Anterior cingulate cortex (tissue), 58 donors: ENCODE measurements around the gene OR9A2.
A peak's percentile ranks its signal among the peaks of the same experiment; 100 is the strongest.

Source experiments
- DNase-seq, 58 donors: peaks; one replicate each; lab custom pipeline; 2025; lab: John Stamatoyannopoulos, UW

The OR9A2 gene

GRCh38 chr7:143023047-143023446 is 3.9 kb downstream of the OR9A2 start:
- DNase-seq = no peak

GRCh38 chr7:143018931-143019330 is 8.0 kb downstream of the OR9A2 start:
- DNase-seq = no peak

- no peak for DNase-seq
Measured at GRCh38 chr7:143016996-143017395, 9.9 kb downstream of the OR9A2 start.

- DNase-seq = no peak
Measured at GRCh38 chr7:143015926-143016490, 10.9 kb downstream of the OR9A2 start.

DNA sequence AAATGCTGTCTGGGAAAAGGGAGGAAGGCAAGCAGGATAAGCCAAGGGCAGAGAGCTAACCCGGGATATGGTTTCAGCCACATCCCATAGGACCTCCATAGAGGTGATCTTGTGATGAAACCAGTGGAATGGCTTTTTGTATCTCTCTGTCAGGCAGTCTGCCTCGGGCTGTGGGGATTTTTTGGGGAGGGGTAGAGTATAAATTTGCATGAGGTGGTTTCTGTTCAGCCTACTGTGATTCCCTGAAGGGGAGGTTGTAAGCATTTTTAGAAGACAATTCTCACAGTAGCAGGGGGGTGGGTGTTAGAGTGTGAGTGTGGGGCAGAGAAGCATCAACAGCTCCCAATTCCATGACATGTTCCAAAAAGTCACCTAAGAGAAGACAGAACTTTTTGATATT is 11.8 kb downstream of the OR9A2 start:
- no peak for DNase-seq

DNA sequence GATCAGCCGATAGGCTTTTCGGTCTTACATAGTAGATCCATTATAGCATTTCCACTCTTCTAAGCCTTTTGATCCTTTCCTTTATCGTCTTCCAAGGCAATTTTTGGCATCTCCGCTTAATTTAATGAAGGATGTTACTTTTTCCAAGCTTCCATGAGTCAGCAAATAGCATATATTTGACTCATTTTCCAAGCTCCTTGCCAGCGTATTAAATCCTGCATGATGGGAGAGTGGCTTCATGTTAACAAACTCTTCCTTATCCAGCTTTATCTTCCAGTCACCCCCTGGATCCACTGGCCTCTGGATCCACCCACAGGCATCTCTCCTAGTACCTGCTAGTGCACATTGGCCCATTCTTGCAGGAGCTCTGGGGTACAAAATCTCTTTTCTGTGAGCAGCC is 13.0 kb downstream of the OR9A2 start:
- no peak for DNase-seq

- DNase-seq = peak in 2 of 58 donors; percentile 15 to 29
Measured at GRCh38 chr7:143013473-143013872, 13.5 kb downstream of the OR9A2 start.

- DNase-seq = no peak
Measured at GRCh38 chr7:143012409-143012808, 14.5 kb downstream of the OR9A2 start.

- no peak for DNase-seq
Measured at GRCh38 chr7:143012001-143012400, 14.9 kb downstream of the OR9A2 start.

DNA sequence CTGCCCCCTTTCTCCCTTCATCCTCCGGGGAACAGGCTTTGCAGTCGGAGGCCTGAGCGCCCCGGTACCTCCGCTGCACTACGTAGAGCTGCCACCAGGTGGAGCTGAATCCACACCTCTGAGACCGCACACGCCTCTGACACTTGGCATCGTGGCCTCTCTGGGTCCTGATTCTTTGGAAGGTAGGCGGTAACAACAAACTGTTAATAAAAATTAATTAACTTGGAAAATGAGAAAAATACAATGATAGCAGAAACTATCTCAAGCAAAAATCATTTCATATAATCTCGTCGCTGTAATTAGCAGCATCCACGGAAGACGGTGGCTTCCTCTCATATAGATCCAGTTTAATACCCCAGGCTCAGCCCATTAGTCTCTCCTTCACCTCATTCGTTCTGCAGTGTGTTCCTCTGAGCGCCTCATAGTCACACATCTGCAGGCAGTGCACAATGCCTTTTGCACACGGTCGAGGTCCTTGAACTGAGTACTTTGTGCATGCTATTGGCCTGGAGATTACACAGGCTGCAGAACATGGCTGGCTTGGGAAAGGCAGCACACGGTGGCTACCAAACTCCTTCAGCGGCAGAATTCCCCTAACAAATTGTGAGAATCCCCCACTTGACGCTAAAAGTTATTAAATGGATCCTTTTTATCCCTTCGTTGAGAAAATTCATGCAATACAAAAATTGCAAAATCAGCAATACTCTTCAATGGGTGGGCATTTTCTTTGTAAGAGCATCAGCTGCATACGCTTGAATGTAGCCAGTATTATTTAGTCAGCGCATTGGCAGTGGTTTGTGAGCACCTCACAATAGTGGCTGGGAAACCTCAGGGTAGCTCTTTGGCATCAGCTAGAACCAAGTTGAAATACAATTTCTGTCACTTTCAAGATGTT is 18.7 kb downstream of the OR9A2 start:
- peak in 53 of 58 donors; percentile 11 to 83 (median 55) for DNase-seq

DNA sequence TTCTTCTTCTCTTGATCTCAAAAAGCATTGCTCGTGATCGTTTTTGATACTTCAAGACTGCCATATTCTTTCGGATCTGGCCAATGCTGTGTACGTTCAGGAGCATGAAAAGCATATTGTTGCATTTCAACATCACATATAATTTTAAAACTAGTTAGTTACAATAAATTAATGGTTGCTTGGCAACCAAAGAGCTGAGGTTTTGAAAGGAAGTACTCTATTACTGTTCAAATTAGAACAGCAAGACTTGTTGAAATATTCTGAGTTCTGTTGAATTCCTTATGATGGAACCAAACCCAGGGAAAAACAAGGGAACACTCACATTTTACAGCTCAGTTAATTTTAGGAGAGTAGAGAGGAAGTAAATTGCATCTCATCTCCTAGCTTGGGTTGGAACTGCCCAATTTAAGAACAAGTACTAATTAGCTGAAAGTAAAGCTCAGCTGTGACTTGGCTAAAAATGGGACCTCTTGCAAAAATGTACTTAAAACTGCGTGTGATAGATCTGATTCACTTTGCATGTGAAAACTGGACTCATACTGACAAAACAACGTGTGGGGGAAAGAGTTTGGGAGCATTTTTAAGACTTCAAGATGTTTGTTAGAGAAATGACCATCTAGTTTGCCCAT is 21.2 kb downstream of the OR9A2 start:
- DNase-seq = peak in 2 of 58 donors; percentile 38 to 39

DNA sequence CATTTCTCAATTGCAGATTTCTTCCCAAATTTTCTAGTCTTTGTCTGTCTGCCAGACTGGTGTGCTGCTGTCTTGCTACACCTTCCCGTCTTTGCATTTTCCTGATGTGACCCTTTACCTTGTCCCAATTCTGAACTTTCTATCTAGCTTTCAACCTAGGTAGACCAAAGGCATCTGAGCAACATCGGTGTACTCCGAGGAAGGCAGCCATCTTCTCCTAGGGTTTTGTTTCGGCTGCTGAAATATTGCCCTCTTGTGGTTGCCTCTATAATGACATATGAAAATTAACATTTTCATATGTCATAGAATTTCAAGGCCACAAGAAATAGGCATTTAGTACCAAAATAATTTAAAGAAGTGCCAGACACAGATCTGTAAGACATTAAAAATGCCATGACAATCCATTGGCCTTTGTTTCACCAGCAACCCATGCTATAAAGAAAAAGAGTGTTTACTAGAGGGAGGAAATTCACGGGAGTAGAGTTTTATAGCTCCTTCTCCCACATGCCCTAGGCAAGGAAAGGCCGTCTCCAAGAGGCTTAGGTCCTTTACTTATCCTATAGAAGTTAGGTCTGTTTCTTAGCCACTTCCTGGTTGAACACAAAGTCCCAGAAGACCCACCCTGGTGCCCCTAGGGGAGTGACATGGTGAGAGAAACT is 23.4 kb downstream of the OR9A2 start:
- peak in 1 of 58 donors; percentile 22 for DNase-seq

GRCh38 chr7:143002898-143003297 is 24.0 kb downstream of the OR9A2 start:
- DNase-seq = no peak

GRCh38 chr7:143002106-143002505 is 24.8 kb downstream of the OR9A2 start:
- DNase-seq = no peak

DNA sequence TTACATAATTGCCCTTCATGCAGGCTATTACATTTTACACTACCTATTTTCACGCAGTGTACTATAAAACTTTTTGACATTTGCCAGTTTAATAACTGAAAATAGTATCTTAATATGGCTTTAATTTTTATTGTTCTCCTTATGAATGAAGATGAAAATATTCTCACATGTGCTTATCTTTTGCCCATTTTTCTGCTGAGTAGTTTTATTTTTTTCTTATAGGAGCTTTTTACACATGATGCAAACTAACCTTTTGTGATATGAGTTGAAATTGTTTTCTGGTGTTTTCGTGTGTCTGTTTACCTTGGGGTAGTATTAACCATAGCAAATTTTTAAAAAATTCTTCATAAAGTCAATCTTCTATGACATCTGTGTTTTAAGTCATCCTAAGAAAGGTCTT is 26.3 kb downstream of the OR9A2 start:
- DNase-seq = no peak

- DNase-seq = no peak
Measured at GRCh38 chr7:142999793-143000192, 27.1 kb downstream of the OR9A2 start.

GRCh38 chr7:142998966-142999365 is 28.0 kb downstream of the OR9A2 start:
- no peak for DNase-seq

DNA sequence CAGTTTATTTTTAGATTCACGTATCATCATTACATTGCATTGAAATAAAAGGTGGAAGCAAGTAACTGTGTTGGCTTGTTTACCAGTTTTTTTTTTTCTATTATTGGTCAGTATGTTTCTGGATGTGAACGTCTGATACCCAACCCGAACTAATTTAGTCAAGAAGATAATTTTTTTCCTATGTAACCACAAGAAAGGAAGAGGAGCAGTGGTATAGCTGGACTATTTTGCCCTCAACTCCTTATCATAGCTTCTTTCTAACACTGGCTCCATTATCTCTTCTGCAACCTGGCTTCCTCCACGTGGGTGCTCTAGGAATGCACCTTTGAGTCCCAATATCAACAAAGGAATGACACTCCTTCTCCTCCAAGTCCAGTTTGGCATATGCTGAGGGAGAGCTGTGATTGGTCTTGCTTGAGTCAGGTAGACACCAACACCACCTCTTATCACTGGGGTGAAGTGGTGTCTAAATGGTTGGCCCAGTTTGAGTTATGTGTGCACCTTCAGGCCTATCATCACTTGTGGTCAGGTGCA is 29.4 kb downstream of the OR9A2 start:
- DNase-seq = no peak

DNA sequence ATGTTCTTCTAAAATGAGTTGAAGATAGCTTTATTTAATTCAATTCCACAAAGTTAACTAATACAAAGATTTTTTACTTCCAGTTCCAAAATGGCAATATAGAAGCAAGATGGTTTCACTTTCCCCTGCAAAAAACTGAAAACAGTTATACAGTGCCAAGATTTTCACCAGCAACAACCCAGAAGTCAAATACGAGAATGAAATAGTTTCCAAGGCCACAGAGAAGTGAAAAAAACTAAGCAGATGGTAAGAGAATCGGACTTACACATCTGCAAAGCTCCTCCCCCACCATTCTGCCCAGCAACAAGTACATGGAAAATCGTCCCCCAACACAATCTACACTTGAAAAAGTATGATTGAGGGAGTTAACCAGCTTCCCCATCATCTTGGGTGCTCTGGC is 34.5 kb downstream of the OR9A2 start:
- no peak for DNase-seq

DNA sequence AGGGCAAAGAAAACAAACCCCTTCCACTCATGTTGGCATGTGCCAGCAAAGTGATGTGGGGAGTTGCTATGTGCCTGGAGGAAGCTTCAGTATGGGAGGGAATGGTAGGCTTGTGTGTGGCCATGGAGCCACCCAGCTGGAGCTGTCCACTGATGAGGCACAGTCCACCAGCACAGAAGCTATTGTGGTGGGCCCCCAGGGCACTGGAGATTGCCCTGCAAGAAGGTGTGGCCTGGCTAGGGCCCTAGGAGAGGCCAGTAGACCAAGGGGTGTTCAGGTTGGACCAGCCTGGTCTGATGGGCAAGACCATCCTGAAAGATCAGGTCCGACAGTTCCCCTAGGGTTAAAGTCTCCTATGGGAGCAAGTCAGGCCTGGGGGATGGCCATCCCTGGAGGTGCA is 42.6 kb downstream of the OR9A2 start:
- no peak for DNase-seq

DNA sequence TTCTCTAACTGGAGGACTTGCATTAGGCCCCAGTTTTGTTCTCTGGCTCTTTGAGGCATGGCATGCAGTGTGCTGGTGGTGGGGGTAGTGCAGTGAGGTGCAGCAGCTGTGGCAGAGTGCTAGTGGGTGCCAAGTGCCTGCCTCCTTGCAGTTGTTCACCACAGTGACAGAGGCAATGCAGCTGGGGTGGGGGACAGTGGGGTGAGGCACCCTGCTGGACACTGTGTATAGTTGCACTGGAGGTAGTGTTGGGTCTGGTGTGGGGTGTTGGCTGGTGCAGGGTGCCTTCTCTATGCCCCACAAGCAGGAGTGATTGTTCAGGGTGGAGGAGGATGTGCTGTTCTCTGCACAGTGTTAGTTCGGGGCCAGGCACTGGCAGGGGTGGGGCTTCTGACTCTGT is 43.1 kb downstream of the OR9A2 start:
- DNase-seq = no peak
